GM12865 (cell line): ENCODE results near the gene WRNIP1.

Experiments
- DNase-seq: peaks from one replicate; pipeline ENCODE4 v3.0.0; 2010; ENCODE audit warnings: low read depth
- H3K4me3 ChIP-seq: 2 replicates; pipeline ENCODE4 v1.5.1; 2011; ENCODE audit warnings: mild to moderate bottlenecking, low read depth, low read length, control low read depth
- CTCF ChIP-seq: IDR thresholded peaks from 2 replicates; pipeline ENCODE4 v1.5.1; 2011; ENCODE audit warnings: low read length, control low read depth, low read depth, inconsistent platforms; ENCODE audit not compliant: insufficient read depth; ENCODE audit errors: missing control alignments

The WRNIP1 gene

GRCh38 chr6:2812695-2813094 lies 47.5 kb downstream of the WRNIP1 start:
- DNase-seq, result no peak
- TF ChIP-seq CTCF, result no peak

GRCh38 chr6:2816158-2816557 lies 51.0 kb downstream of the WRNIP1 start:
- no peak for DNase-seq
- no peak for TF ChIP-seq CTCF
- no peak overlapping the region for H3K4me3 ChIP-seq

More at GRCh38 chr6:2812695-2813094, 47.5 kb downstream of the WRNIP1 start:
- no peak overlapping the region for H3K4me3 ChIP-seq

GRCh38 chr6:2817903-2818443 lies 52.8 kb downstream of the WRNIP1 start:
- no peak overlapping the region for H3K4me3 ChIP-seq
- no peak for TF ChIP-seq CTCF
- DNase-seq, result no peak

GRCh38 chr6:2818593-2818992 lies 53.4 kb downstream of the WRNIP1 start:
- TF ChIP-seq CTCF, result no peak
- no peak overlapping the region for H3K4me3 ChIP-seq
- DNase-seq, result no peak

- no peak for TF ChIP-seq CTCF
- no peak for DNase-seq
- no peak overlapping the region for H3K4me3 ChIP-seq
Measured at GRCh38 chr6:2819115-2819514, 53.9 kb downstream of the WRNIP1 start.

GRCh38 chr6:2819978-2820377 lies 54.8 kb downstream of the WRNIP1 start:
- DNase-seq, result no peak
- no peak for TF ChIP-seq CTCF
- no peak overlapping the region for H3K4me3 ChIP-seq

- no peak overlapping the region for H3K4me3 ChIP-seq
- DNase-seq, result no peak
- no peak for TF ChIP-seq CTCF
Measured at GRCh38 chr6:2820415-2820814, 55.2 kb downstream of the WRNIP1 start.
